Upper lobe of right lung (tissue), 1 donor: ENCODE measurements around the gene ATOSA. TPM values are rescaled to one million over a fixed set of nuclear protein-coding genes. Genes with fewer than 3 reads are reported as not detected.

Source experiments
- ATAC-seq: fragments of 200-7000 bp; cut with Tn5 transposase; one replicate; pipeline ENCODE4 v1.9.1; 2020; ENCODE audit warnings: mild to moderate bottlenecking, moderate library complexity
- DNase-seq: peaks from one replicate; pipeline ENCODE4 v3.0.0-alpha.2; 2020
- H3K27ac ChIP-seq: fragments of 200-600 bp; one replicate; pipeline ENCODE4 v1.8.0; 2022
- H3K27me3 ChIP-seq: fragments of 200-600 bp; one replicate; pipeline ENCODE4 v1.8.0; 2022; ENCODE audit warnings: mild to moderate bottlenecking
- H3K36me3 ChIP-seq: fragments of 200-600 bp; one replicate; pipeline ENCODE4 v1.8.0; 2022
- H3K4me1 ChIP-seq: fragments of 200-600 bp; one replicate; pipeline ENCODE4 v1.8.0; 2022
- H3K4me3 ChIP-seq: fragments of 200-600 bp; one replicate; pipeline ENCODE4 v1.8.0; 2022; ENCODE audit warnings: mild to moderate bottlenecking
- H3K9me3 ChIP-seq: fragments of 200-600 bp; one replicate; pipeline ENCODE4 v1.8.0; 2022
- CTCF ChIP-seq: fragments of 200-600 bp; IDR thresholded peaks from one replicate; pipeline ENCODE4 v1.8.0; 2022; ENCODE audit warnings: antibody characterized with exemption
- intact Hi-C: fragments of 100-400 bp; cut with DNase I; formaldehyde crosslinking; loops from one replicate; pipeline ENCODE4 v1.11.0; 2022
- total RNA-seq: library from RNA; stranded (reverse); fragmentation: NEBNext Ultra II Directional; extraction: Animal tissue kit (Norgen Biotek cat#: 25700); gene quantifications from one replicate; pipeline ENCODE4 v1.2.1, GENCODE V29; 2021
- donor health status: DM: no; HTN: yes; CAD: no; lungs with severe emphysema.

The ATOSA gene
- total RNA-seq, 1 donor from 2014 or later: 42.5 TPM

GRCh38 chr15:52652286-52652685 lies 26.9 kb downstream of the ATOSA start:
- Histone ChIP-seq H3K27ac (peak overlapping the region; percentile 27), H3K36me3 (peaks cover 16% of the 10 kb centered on the region), H3K4me1 (peaks cover 29% of the 10 kb centered on the region), H3K9me3 (no peaks in the 10 kb centered on the region), H3K27me3 (no peaks in the 10 kb centered on the region), H3K4me3 (no peak overlapping the region)
- no peak for DNase-seq
- intact Hi-C loops: no loop called here
- no peak for TF ChIP-seq CTCF
- ATAC-seq: no peak

GRCh38 chr15:52651868-52652267 lies 27.3 kb downstream of the ATOSA start:
- DNase-seq: no peak
- Histone ChIP-seq H3K36me3 (peaks cover 13% of the 10 kb centered on the region), H3K27ac (peak overlapping the region; percentile 27), H3K9me3 (no peaks in the 10 kb centered on the region), H3K4me3 (peak overlapping the region; percentile 12), H3K27me3 (no peaks in the 10 kb centered on the region), H3K4me1 (peaks cover 25% of the 10 kb centered on the region)
- ATAC-seq: peak; percentile 99
- no peak for TF ChIP-seq CTCF
- intact Hi-C loops: no loop called here

GRCh38 chr15:52651114-52651513 lies 28.1 kb downstream of the ATOSA start:
- H3K27me3 ChIP-seq: no peaks in the 10 kb centered on the region
- H3K27ac ChIP-seq: no peak overlapping the region
- no peak overlapping the region for H3K4me3 ChIP-seq

GRCh38 chr15:52649686-52650085 lies 29.5 kb downstream of the ATOSA start:
- ATAC-seq (no peak), DNase-seq (no peak)
- Histone ChIP-seq H3K4me1 (peaks cover 22% of the 10 kb centered on the region), H3K27ac (no peak overlapping the region), H3K27me3 (no peaks in the 10 kb centered on the region), H3K9me3 (no peaks in the 10 kb centered on the region), H3K36me3 (peaks cover 21% of the 10 kb centered on the region), H3K4me3 (no peak overlapping the region)
- intact Hi-C loops: no loop called here
- no peak for TF ChIP-seq CTCF

More at GRCh38 chr15:52651114-52651513, 28.1 kb downstream of the ATOSA start:
- H3K4me1 ChIP-seq: peaks cover 22% of the 10 kb centered on the region
- DNase-seq: no peak
- ATAC-seq: no peak
- intact Hi-C loops: no loop called here
- H3K9me3 ChIP-seq: no peaks in the 10 kb centered on the region
- peaks cover 18% of the 10 kb centered on the region for H3K36me3 ChIP-seq
- no peak for TF ChIP-seq CTCF

- DNase-seq (no peak), ATAC-seq (no peak)
- Histone ChIP-seq H3K27ac (no peak overlapping the region), H3K36me3 (peaks cover 24% of the 10 kb centered on the region), H3K4me3 (no peak overlapping the region), H3K4me1 (no peaks in the 10 kb centered on the region), H3K27me3 (no peaks in the 10 kb centered on the region), H3K9me3 (no peaks in the 10 kb centered on the region)
- intact Hi-C loops: no loop called here
- TF ChIP-seq CTCF: no peak
These were observed 33.3 kb downstream of the ATOSA start for GRCh38 chr15:52645916-52646315.
